Skin epidermis (tissue), 12 donors: ENCODE data around the gene CDRT15L2.
"Not testable (repeated sequence)": the region's sequence is repeated elsewhere in the genome, so short reads cannot be mapped to it uniquely, and the experiment has no call there.

Experiments used
- H3K27ac ChIP-seq, 21 experiments: fragments of 200-600 bp; sonication (generic) in 11 of 21; one replicate each; pipeline ENCODE4 v1.5.0; 2020; ENCODE audit warnings: mild to moderate bottlenecking in 3 of 21, inconsistent platforms in 2 of 21, moderate library complexity in 2 of 21
- H3K4me3 ChIP-seq, 7 experiments: fragments of 200-600 bp; sonication (generic) in 2 of 7; one replicate each; pipeline ENCODE4 v1.5.0; 2020; ENCODE audit warnings: inconsistent platforms in 2 of 7, mild to moderate bottlenecking in 2 of 7, moderate library complexity in 1 of 7

Gene CDRT15L2

DNA sequence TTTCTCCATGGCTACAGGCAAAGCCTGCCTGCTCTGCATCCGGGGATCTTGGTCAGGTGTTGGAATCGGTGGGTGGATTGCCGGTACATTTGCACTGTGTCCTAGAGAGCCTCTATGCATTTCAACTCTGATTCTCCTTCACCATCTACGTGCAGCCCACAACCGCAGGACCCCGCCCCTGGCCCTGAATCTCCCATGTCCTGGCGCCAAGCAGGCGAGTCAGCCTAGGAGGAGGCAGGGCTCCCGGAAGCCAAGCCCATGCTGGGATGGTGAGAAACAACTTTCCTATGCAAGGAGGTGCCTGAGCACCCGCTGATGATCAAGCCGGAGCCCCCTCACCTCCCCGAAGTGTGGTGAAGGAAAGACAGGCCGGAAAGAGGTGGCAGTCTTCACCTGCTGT, 7.9 kb upstream of the CDRT15L2 start:
- not testable (repeated sequence) for H3K27ac ChIP-seq, H3K4me3 ChIP-seq

GRCh38 chr17:20573216-20573615, 6.3 kb upstream of the CDRT15L2 start:
- H3K27ac ChIP-seq, H3K4me3 ChIP-seq: not testable (repeated sequence)

GRCh38 chr17:20575071-20575470, 4.5 kb upstream of the CDRT15L2 start:
- H3K27ac ChIP-seq, H3K4me3 ChIP-seq: not testable (repeated sequence)

GRCh38 chr17:20583891-20584577, 4.5 kb downstream of the CDRT15L2 start:
- H3K4me3 ChIP-seq, H3K27ac ChIP-seq: not testable (repeated sequence)

- peak overlapping the region in 1 of 7 experiments; percentile 5 for H3K4me3 ChIP-seq
These were observed 9.4 kb downstream of the CDRT15L2 start for GRCh38 chr17:20588744-20589453.

GRCh38 chr17:20589454-20589810, 9.9 kb downstream of the CDRT15L2 start:
- not testable (repeated sequence) for H3K4me3 ChIP-seq, H3K27ac ChIP-seq

More at GRCh38 chr17:20588744-20589453, 9.4 kb downstream of the CDRT15L2 start:
- not testable (repeated sequence) for H3K27ac ChIP-seq

DNA sequence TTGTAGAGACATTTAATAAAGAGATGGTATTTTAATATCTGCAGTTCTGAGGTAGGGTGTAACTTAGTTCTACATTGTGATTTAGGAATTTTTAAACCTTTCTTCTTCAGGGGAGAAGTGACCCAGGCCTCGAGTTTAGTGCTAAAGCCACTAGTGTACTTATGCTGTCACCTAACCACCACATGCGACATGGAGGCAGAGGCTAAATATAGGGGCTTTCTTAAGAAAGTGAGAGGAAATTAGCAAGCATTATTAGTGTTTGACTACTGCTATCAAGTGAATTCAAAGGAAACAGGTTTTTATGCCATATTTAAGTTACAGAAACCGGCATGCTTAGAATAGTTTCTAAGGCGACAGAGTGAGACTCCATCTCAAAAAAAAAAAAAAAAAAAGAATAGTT, 11.5 kb downstream of the CDRT15L2 start:
- H3K4me3 ChIP-seq, H3K27ac ChIP-seq: not testable (repeated sequence)

DNA sequence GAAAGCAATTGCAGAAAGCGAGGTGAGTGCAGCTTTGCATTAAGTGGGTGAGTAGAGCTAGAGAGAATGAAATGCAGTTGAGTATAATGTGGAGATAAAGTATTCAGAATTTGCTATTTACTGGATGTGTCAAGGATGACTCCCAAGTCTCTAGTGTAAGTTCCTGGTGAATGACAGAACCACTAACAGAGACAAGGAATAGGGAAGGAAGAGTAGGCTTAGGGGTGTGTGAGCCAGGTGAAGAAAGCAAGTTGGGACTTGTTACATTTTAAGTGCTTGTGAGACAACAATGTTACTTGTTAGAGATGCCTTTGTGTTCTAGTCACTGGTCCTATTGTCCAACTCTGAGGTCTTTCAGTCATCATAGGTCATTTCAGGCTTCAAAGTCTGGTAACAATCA, 26.0 kb downstream of the CDRT15L2 start:
- not testable (repeated sequence) for H3K4me3 ChIP-seq, H3K27ac ChIP-seq

DNA sequence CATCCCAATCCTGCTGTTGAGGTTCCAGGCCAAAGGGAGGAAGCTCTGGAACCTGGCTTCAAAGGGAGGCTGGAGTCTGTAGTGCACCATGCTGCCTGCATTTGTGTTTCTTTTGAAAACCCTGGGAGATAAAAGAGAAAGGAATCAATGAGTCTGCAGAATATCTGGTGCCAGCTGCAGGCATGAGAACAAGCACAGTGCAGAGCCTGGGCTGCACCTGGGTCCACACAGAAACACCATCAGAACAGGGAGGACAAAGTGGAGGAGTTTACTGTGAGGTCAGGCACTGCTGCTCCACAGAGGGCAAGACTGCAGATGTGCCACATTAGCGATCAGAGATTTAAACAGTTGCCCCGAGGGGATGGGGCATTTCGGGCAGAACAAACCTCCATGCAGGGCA, 30.0 kb downstream of the CDRT15L2 start:
- not testable (repeated sequence) for H3K4me3 ChIP-seq, H3K27ac ChIP-seq

GRCh38 chr17:20611309-20611708, 31.8 kb downstream of the CDRT15L2 start:
- Histone ChIP-seq H3K27ac (no peak overlapping the region), H3K4me3 (no peak overlapping the region)

DNA sequence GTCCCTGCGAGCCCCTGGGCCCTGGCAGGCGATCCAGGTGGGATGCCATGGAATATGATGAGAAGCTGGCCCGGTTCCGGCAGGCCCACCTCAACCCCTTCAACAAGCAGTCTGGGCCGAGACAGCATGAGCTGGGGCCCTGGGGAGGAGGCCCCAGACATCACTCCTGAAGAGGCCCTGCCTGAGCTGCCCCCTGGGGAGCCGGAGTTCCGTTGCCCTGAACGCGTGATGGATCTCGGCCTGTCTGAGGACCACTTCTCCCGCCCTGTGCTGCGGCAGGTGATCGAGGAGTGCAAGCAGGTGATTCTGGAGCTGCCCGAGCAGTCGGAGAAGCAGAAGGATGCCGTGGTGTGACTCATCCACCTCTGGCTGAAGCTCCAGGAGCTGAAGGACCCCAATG, 33.1 kb downstream of the CDRT15L2 start:
- no peak overlapping the region for H3K27ac ChIP-seq
- no peak overlapping the region for H3K4me3 ChIP-seq

DNA sequence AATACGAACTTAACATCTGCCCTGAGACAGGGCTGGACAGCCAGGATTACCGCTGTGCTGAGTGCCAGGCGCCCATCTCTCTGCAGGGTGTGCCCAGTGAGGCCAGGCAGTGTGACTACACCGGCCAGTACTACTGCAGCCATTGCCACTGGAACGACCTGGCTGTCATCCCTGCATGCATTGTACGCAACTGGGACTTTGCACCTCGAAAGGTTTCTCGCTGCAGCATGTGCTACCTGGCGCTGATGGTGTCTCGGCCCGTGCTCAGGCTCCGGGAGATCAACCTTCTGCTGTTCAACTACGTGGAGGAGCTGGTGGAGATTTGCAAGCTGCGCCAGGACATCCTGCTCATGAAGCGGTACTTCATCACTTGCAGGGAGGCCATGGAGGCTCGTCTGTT, 33.7 kb downstream of the CDRT15L2 start:
- no peak overlapping the region for H3K27ac ChIP-seq
- H3K4me3 ChIP-seq = no peak overlapping the region

DNA sequence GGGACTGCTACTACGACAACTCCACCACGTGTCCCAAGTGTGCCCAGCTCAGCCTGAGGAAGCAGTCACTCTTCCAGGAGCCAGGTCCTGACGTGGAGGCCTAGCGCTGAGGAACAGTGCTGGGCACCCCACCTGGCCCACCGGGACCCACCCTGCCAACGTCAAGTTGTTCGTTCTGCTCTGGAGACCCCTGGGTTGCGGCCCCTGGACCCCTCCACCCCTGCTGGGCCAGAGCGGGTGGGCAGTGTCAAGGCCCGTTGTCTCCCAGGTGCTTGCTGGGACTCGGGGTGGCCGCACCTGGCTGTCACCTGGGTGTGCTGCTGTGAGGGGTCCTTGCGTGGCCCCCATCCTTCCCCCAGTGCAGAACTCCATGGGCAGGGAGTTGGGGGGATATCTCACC, 34.4 kb downstream of the CDRT15L2 start:
- H3K4me3 ChIP-seq = no peak overlapping the region

DNA sequence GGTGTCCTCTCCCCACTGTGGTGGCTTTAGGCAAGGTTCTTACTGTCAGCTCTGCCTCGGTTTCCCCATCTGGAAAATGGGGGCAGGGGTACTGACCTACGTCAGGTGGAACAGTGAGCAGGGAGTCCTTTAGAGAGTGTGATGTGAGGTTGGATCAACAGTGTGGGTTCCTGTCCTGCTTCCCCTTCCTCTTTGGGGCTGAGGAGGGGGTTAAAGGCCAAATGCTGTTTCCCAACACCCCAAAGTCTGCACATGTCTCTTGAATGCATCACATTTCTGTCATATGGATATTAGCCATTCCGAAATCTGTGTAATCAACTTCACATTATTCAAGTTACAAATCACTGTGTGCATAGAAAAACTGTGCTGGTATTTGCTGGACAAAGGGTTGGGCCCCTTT, 35.9 kb downstream of the CDRT15L2 start:
- not testable (repeated sequence) for H3K4me3 ChIP-seq, H3K27ac ChIP-seq

More for the DNA sequence above, 34.4 kb downstream of the CDRT15L2 start:
- H3K27ac ChIP-seq = no peak overlapping the region
